Ascending aorta (tissue), 2 donors: ENCODE measurements around the gene EIF2S3. TPM values are rescaled to one million over a fixed set of nuclear protein-coding genes. Genes with fewer than 3 reads are reported as not detected.
A peak's percentile ranks its signal among the peaks of the same experiment; 100 is the strongest.

Experiments used
- DNase-seq, 2 donors: peaks; one replicate each; pipeline ENCODE4 v3.0.0-alpha.2; 2019; ENCODE audit warnings: low spot score in 2 of 2
- H3K27ac ChIP-seq, 2 donors: fragments of 200-600 bp; sonication (generic); one replicate each; pipeline ENCODE4 v1.5.1; 2016 to 2017; ENCODE audit warnings: mild to moderate bottlenecking in 1 of 2
- H3K27me3 ChIP-seq: fragments of 200-600 bp; sonication (generic); one replicate; pipeline ENCODE4 v1.5.1; 2017
- H3K36me3 ChIP-seq, 2 donors: fragments of 200-600 bp; sonication (generic); one replicate each; pipeline ENCODE4 v1.5.1; 2016
- H3K4me1 ChIP-seq, 2 donors: fragments of 200-600 bp; sonication (generic); one replicate each; pipeline ENCODE4 v1.5.1; 2016 to 2017; ENCODE audit warnings: mild to moderate bottlenecking in 1 of 2
- H3K4me3 ChIP-seq, 2 donors: fragments of 200-600 bp; sonication (generic); one replicate each; pipeline ENCODE4 v1.5.1; 2016 to 2017; ENCODE audit warnings: mild to moderate bottlenecking in 1 of 2
- H3K9me3 ChIP-seq, 2 donors: fragments of 200-600 bp; sonication (generic); one replicate each; pipeline ENCODE4 v1.5.1; 2016
- intact Hi-C: fragments of 100-400 bp; cut with DNase I; formaldehyde crosslinking; loops from one replicate; pipeline ENCODE4 v1.15.1; 2023
- total RNA-seq: library from RNA; depleted of rRNA; stranded (reverse); fragments of >200 nt; gene quantifications from one replicate; pipeline ENCODE4 v1.1.0, GENCODE V29; 2016
- TF ChIP-seq, protein P1 (sequence below), 3 experiments: fragments of 200-600 bp in 2 of 3; fragments of 450-650 bp in 1 of 3; sonication (generic) in 2 of 3; IDR thresholded peaks; one replicate each; pipeline ENCODE4 v1.5.1; 2016 to 2019; ENCODE audit warnings: antibody characterized with exemption in 3 of 3, mild to moderate bottlenecking in 1 of 3, moderate library complexity in 1 of 3

The EIF2S3 gene
- total RNA-seq, 1 donor from 2014 or later, result 60.7 TPM

DNA sequence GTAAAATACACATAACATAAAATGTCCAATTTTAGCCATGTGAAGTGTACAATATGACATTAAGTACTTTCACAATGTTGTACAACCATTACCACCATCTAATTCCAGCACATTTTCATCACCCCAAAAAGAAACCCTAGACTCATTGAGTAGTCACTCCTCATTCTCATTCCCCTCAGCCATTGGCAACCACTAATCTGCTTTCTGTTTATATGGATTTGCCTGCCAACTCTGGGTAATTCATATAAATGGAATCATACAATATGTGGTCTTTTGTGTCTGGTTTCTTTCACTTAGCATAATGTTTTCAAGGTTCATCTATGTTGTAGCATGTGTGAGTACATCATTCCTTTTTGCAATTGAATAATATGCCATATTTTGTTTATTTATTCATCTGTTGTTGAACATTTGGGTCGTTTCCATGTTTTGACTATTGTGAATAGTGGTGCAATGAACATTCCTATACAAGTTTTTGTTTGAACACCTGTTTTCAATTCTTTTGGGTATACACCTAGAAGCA lies 43.0 kb downstream of the EIF2S3 start:
- Histone ChIP-seq H3K4me1 (no peaks in the 10 kb centered on the region), H3K27ac (no peak overlapping the region), H3K27me3 (no peaks in the 10 kb centered on the region), H3K36me3 (no peaks in the 10 kb centered on the region), H3K4me3 (no peak overlapping the region), H3K9me3 (no peaks in the 10 kb centered on the region)
- DNase-seq, result no peak
- intact Hi-C loops, result no loop called here
- TF ChIP-seq, protein P1, sequence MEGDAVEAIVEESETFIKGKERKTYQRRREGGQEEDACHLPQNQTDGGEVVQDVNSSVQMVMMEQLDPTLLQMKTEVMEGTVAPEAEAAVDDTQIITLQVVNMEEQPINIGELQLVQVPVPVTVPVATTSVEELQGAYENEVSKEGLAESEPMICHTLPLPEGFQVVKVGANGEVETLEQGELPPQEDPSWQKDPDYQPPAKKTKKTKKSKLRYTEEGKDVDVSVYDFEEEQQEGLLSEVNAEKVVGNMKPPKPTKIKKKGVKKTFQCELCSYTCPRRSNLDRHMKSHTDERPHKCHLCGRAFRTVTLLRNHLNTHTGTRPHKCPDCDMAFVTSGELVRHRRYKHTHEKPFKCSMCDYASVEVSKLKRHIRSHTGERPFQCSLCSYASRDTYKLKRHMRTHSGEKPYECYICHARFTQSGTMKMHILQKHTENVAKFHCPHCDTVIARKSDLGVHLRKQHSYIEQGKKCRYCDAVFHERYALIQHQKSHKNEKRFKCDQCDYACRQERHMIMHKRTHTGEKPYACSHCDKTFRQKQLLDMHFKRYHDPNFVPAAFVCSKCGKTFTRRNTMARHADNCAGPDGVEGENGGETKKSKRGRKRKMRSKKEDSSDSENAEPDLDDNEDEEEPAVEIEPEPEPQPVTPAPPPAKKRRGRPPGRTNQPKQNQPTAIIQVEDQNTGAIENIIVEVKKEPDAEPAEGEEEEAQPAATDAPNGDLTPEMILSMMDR (IDR thresholded peaks at IDR 0.05), result no peak

DNA sequence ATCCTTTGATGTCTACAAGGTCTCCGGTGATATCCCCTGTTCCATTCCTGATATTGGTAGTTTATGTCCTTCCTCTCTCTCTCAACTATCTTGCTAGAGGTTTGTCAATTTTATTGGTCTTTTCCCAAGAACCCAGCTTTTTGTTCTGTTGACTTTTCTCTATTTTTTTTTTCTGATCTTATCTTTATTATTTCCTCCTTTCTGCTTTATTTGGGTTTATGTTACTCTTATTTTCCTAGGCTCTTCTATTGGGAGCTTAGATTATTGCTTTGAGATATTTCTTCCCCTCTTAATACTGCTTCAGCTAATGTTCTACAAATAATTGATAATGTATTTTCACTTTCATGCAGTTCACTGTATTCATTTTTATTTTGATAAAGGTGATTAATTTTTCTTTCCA lies 44.2 kb downstream of the EIF2S3 start:
- H3K27ac ChIP-seq, result no peak overlapping the region
- intact Hi-C loops, result no loop called here
- no peaks in the 10 kb centered on the region for H3K4me1 ChIP-seq
- no peak overlapping the region for H3K4me3 ChIP-seq
- no peaks in the 10 kb centered on the region for H3K36me3 ChIP-seq
- TF ChIP-seq, protein P1 (IDR thresholded peaks at IDR 0.05), result no peak
- DNase-seq, result no peak
- H3K9me3 ChIP-seq, result no peaks in the 10 kb centered on the region
- H3K27me3 ChIP-seq, result no peaks in the 10 kb centered on the region

DNA sequence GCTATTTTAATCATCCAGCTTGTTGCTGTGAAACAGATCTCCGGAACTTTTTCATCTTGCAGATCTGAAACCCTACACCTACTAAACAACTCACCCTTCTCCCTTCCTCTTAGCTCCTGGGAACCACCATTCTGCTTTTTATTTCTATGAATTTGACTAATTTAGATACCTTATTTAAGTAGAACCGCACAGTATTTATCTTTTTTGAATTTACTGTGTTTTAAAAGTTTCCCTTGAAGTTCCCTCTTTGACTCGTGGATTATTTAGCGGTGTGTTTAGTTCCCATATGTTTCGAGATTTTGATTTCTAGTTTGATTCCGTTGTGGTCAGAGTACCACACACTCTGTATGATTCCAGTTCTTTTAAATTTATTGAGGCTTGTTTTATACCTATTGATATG lies 44.6 kb downstream of the EIF2S3 start:
- no peaks in the 10 kb centered on the region for H3K9me3 ChIP-seq
- no peaks in the 10 kb centered on the region for H3K36me3 ChIP-seq
- intact Hi-C loops, result no loop called here
- no peak overlapping the region for H3K4me3 ChIP-seq
- no peak for DNase-seq
- no peaks in the 10 kb centered on the region for H3K27me3 ChIP-seq
- no peaks in the 10 kb centered on the region for H3K4me1 ChIP-seq
- TF ChIP-seq, protein P1 (IDR thresholded peaks at IDR 0.05), result no peak
- H3K27ac ChIP-seq, result no peak overlapping the region

DNA sequence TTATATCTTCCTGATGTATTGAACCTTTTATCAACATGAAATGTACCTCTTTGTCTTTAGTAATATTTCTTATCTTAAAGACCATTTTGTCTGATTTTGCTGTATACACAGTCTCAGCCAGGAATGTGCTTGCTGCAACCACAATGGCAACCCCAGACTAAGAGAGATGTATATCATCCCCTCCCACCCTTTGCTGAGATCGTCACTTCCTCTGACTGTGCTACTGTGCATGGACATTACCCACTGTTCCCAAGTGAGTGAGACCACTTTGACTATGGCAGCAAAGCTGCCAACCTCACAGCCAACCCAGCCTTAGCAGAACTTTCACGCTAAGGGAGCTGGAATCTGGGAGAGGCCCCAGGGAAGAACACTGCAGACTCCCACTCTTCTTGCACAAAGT lies 46.0 kb downstream of the EIF2S3 start:
- H3K27ac ChIP-seq, result no peak overlapping the region
- H3K36me3 ChIP-seq, result no peaks in the 10 kb centered on the region
- peak in 1 of 2 donors; percentile 8 for DNase-seq
- H3K4me3 ChIP-seq, result no peak overlapping the region
- no peaks in the 10 kb centered on the region for H3K27me3 ChIP-seq
- no peaks in the 10 kb centered on the region for H3K9me3 ChIP-seq
- H3K4me1 ChIP-seq, result no peaks in the 10 kb centered on the region
- TF ChIP-seq, protein P1 (IDR thresholded peaks at IDR 0.05), result no peak
- intact Hi-C loops, result no loop called here

DNA sequence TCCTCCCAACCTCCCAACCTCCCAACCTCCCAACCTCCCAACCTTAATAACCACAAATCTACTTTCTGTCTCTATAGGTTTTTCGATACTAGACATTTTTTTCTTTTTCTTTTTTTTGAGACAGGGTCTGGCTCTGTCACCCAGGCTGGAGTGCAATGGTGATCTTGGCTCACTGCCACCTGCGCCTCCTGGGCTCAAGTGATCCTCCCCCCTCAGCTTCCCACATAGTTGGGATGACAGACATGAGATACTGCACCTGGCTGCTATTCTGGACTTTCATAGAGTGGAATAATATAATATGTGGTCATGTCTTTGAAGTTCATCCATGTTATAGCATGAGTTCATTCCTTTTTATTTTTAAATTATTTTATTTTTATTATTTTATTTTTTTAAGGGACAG lies 55.3 kb downstream of the EIF2S3 start:
- no peak for DNase-seq
- no peaks in the 10 kb centered on the region for H3K36me3 ChIP-seq
- intact Hi-C loops, result no loop called here
- TF ChIP-seq, protein P1 (IDR thresholded peaks at IDR 0.05), result no peak
- no peaks in the 10 kb centered on the region for H3K9me3 ChIP-seq
- no peaks in the 10 kb centered on the region for H3K4me1 ChIP-seq
- H3K27ac ChIP-seq, result no peak overlapping the region
- no peaks in the 10 kb centered on the region for H3K27me3 ChIP-seq
- H3K4me3 ChIP-seq, result no peak overlapping the region

DNA sequence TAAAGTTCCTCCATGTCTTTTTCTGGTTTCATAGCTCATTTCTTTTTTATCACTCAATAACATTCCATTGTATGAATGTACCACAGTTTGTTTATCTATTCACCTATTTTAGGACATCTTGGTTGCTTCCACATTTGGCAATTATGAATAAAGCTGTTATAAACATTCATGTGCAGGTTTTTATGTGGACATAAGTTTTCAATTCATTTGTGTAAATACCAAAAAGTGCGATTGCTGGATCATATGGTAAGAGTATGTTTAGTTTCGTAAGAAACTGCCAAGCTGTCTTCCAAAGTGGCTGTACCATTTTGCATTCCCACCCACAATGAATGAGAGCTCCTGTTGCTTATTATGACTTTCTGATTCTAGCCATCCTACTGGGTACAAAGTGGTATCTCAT lies 58.4 kb downstream of the EIF2S3 start:
- no peaks in the 10 kb centered on the region for H3K36me3 ChIP-seq
- H3K4me3 ChIP-seq, result no peak overlapping the region
- no peaks in the 10 kb centered on the region for H3K27me3 ChIP-seq
- no peak for DNase-seq
- H3K9me3 ChIP-seq, result no peaks in the 10 kb centered on the region
- TF ChIP-seq, protein P1 (IDR thresholded peaks at IDR 0.05), result no peak
- no peaks in the 10 kb centered on the region for H3K4me1 ChIP-seq
- intact Hi-C loops, result no loop called here
- no peak overlapping the region for H3K27ac ChIP-seq
